H1 (cell line): ENCODE results near the gene GEMIN7. TPM values are rescaled to one million over a fixed set of nuclear protein-coding genes. Genes with fewer than 3 reads are reported as not detected.

Experiments used
- CTCF ChIA-PET: fragments of 300-600 bp; sonication (Branson Sonifier 250); formaldehyde crosslinking; loops from one replicate; lab custom pipeline; 2021; ENCODE audit not compliant: partially characterized antibody; lab: Charles Lee
- POLR2A ChIA-PET: fragments of 300-600 bp; sonication (Branson Sonifier 250); formaldehyde crosslinking; loops from one replicate; lab custom pipeline; 2021; ENCODE audit warnings: inconsistent platforms; ENCODE audit not compliant: partially characterized antibody; lab: Charles Lee
- DNase-seq, 2 experiments: peaks; one replicate each; pipeline versions ENCODE4 v3.0.0 to v3.0.0-alpha.2; 2010 to 2022; ENCODE audit warnings: low spot score in 2 of 2, low read depth in 1 of 2, mixed read lengths in 1 of 2
- FAIRE-seq: peaks from 2 replicates; lab custom pipeline; 2011; peaks lifted over from hg19 to GRCh38; lab: Jason Lieb, UNC
- H2AFZ ChIP-seq: 2 replicates; pipeline ENCODE4 v1.8.1; 2012; ENCODE audit warnings: low read length, inconsistent platforms
- H2AK5ac ChIP-seq: 2 replicates; pipeline ENCODE4 v1.6.1; 2013; ENCODE audit warnings: low read depth, low read length
- H2BK120ac ChIP-seq: replicated peaks from 2 replicates; pipeline ENCODE3; 2013; ENCODE audit warnings: low read depth, low read length, inconsistent platforms
- H2BK12ac ChIP-seq: 2 replicates; pipeline ENCODE4 v1.6.1; 2013; ENCODE audit warnings: low read depth, low read length
- H2BK15ac ChIP-seq: 2 replicates; pipeline ENCODE4 v1.6.1; 2013; ENCODE audit warnings: low read length
- H2BK20ac ChIP-seq: 2 replicates; pipeline ENCODE4 v1.6.1; 2013; ENCODE audit warnings: low read length
- H2BK5ac ChIP-seq: 2 replicates; pipeline ENCODE4 v1.6.1; 2013; ENCODE audit warnings: low read depth, low read length
- H3K14ac ChIP-seq: 2 replicates; pipeline ENCODE4 v1.6.1; 2013; ENCODE audit warnings: inconsistent platforms; ENCODE audit not compliant: insufficient read length
- H3K18ac ChIP-seq: 2 replicates; pipeline ENCODE4 v1.6.1; 2013; ENCODE audit warnings: low read length; ENCODE audit errors: extremely low read depth
- H3K23ac ChIP-seq: 2 replicates; pipeline ENCODE4 v1.6.1; 2013; ENCODE audit warnings: inconsistent platforms; ENCODE audit not compliant: insufficient read length
- H3K23me2 ChIP-seq: 2 replicates; pipeline ENCODE4 v1.6.1; 2013; ENCODE audit warnings: low read depth, low read length
- H3K27ac ChIP-seq: 2 replicates; pipeline ENCODE4 v1.6.1; 2011; ENCODE audit warnings: low read depth, low read length, inconsistent platforms
- H3K27me3 ChIP-seq, 4 experiments: replicated peaks in 1 of 4; 1 replicate in 1 of 4; 2 replicates in 3 of 4; pipeline versions ENCODE4 v1.6.1 to v1.8.1; 2011 to 2013; ENCODE audit warnings: low read length in 3 of 4, mild to moderate bottlenecking in 3 of 4, inconsistent platforms in 2 of 4, mixed read lengths in 2 of 4, moderate library complexity in 1 of 4; ENCODE audit not compliant: control insufficient read depth in 3 of 4, insufficient read depth in 3 of 4; ENCODE audit errors: extremely low read depth in 1 of 4
- H3K36me3 ChIP-seq, 4 experiments: 2 replicates each; pipeline versions ENCODE4 v1.6.1 to v1.8.1; 2011 to 2013; ENCODE audit warnings: mild to moderate bottlenecking in 4 of 4, low read length in 3 of 4, moderate library complexity in 2 of 4, control low read depth in 1 of 4, inconsistent platforms in 1 of 4; ENCODE audit not compliant: insufficient read depth in 4 of 4, control insufficient read depth in 2 of 4
- H3K4ac ChIP-seq: replicated peaks from 2 replicates; pipeline ENCODE3; 2013; ENCODE audit warnings: low read length, low read depth, mixed read lengths, inconsistent platforms; ENCODE audit not compliant: insufficient read length
- H3K4me1 ChIP-seq, 4 experiments: replicated peaks in 1 of 4; 1 replicate in 1 of 4; 2 replicates in 3 of 4; pipeline versions ENCODE4 v1.6.1 to v1.8.1; 2011 to 2013; ENCODE audit warnings: low read length in 3 of 4, inconsistent platforms in 2 of 4, mixed read lengths in 1 of 4; ENCODE audit not compliant: insufficient read depth in 4 of 4, control insufficient read depth in 3 of 4
- H3K4me2 ChIP-seq, 2 experiments: 2 replicates each; pipeline versions ENCODE4 v1.6.1 to v1.8.1; 2011 to 2013; ENCODE audit warnings: low read depth in 2 of 2, low read length in 2 of 2, control low read depth in 1 of 2, inconsistent platforms in 1 of 2, mild to moderate bottlenecking in 1 of 2; ENCODE audit not compliant: insufficient read depth in 1 of 2
- H3K4me3 ChIP-seq, 4 experiments: fragments of 200-600, 300-600 bp in 1 of 4; sonication (generic), shearing (Covaris generic), sonication (Bioruptor Twin) in 1 of 4; 2 replicates each; pipeline versions ENCODE4 v1.5.1 to v1.8.1; 2011 to 2016; ENCODE audit warnings: low read length in 4 of 4, low read depth in 3 of 4, control low read depth in 2 of 4, inconsistent platforms in 2 of 4, mild to moderate bottlenecking in 2 of 4, mixed read lengths in 1 of 4, moderate library complexity in 1 of 4; ENCODE audit not compliant: insufficient read depth in 2 of 4; ENCODE audit errors: extremely low read depth in 1 of 4
- H3K56ac ChIP-seq: replicated peaks from 2 replicates; pipeline ENCODE3; 2013; ENCODE audit warnings: low read depth, mild to moderate bottlenecking, mixed read lengths, low read length, inconsistent platforms; ENCODE audit not compliant: insufficient read length
- H3K79me1 ChIP-seq: 2 replicates; pipeline ENCODE4 v1.6.1; 2013; ENCODE audit warnings: low read depth, low read length, control low read depth
- H3K79me2 ChIP-seq, 2 experiments: 2 replicates each; pipeline versions ENCODE4 v1.6.1 to v1.8.1; 2012 to 2013; ENCODE audit warnings: low read length in 2 of 2, mild to moderate bottlenecking in 2 of 2, inconsistent platforms in 1 of 2; ENCODE audit not compliant: insufficient read depth in 2 of 2, control insufficient read depth in 1 of 2
- H3K9ac ChIP-seq, 4 experiments: replicated peaks in 1 of 4; 1 replicate in 1 of 4; 2 replicates in 3 of 4; pipeline versions ENCODE4 v1.6.1 to v1.8.1; 2011 to 2013; ENCODE audit warnings: low read depth in 3 of 4, low read length in 3 of 4, control low read depth in 2 of 4, mild to moderate bottlenecking in 2 of 4, moderate library complexity in 2 of 4, inconsistent platforms in 1 of 4; ENCODE audit errors: extremely low read depth in 1 of 4
- H3K9me3 ChIP-seq, 2 experiments: 2 replicates each; pipeline versions ENCODE4 v1.6.1 to v1.8.1; 2012 to 2013; ENCODE audit warnings: mild to moderate bottlenecking in 2 of 2, moderate library complexity in 2 of 2, control low read depth in 1 of 2, inconsistent platforms in 1 of 2, low read depth in 1 of 2, low read length in 1 of 2, mixed read lengths in 1 of 2; ENCODE audit not compliant: insufficient read depth in 2 of 2
- H4K20me1 ChIP-seq, 2 experiments: replicated peaks in 1 of 2; 2 replicates each; pipeline versions ENCODE3 to v1.8.1; 2011 to 2013; ENCODE audit warnings: inconsistent platforms in 2 of 2, low read length in 2 of 2, mild to moderate bottlenecking in 1 of 2; ENCODE audit not compliant: insufficient read depth in 2 of 2, control insufficient read depth in 1 of 2
- H4K5ac ChIP-seq: 2 replicates; pipeline ENCODE4 v1.6.1; 2013; ENCODE audit warnings: low read length, low read depth, mixed read lengths, inconsistent platforms; ENCODE audit not compliant: insufficient read length
- H4K8ac ChIP-seq: 2 replicates; pipeline ENCODE4 v1.8.0; 2013; ENCODE audit warnings: mild to moderate bottlenecking, moderate library complexity, low read length, inconsistent platforms; ENCODE audit not compliant: insufficient read depth; ENCODE audit errors: extremely low read depth
- H4K91ac ChIP-seq: replicated peaks from 2 replicates; pipeline ENCODE3; 2013; ENCODE audit warnings: low read length, mixed read lengths, inconsistent platforms; ENCODE audit not compliant: insufficient read length
- BRCA1 ChIP-seq: IDR thresholded peaks from 2 replicates; pipeline ENCODE4 v1.6.1; 2012; ENCODE audit warnings: low read depth, low read length, improper control_type of control experiment
- CHD1 ChIP-seq: IDR thresholded peaks from 2 replicates; pipeline ENCODE4 v1.6.1; 2012; ENCODE audit warnings: low read depth, low read length, improper control_type of control experiment
- FOSL1 ChIP-seq: IDR thresholded peaks from 2 replicates; pipeline ENCODE4 v1.6.1; 2011; ENCODE audit warnings: mild to moderate bottlenecking, low read depth, low read length, moderate library complexity; ENCODE audit not compliant: insufficient read depth
- GTF2F1 ChIP-seq: IDR thresholded peaks from 2 replicates; pipeline ENCODE4 v1.6.1; 2012; ENCODE audit warnings: low read depth, low read length, improper control_type of control experiment, borderline replicate concordance
- HDAC6 ChIP-seq: IDR thresholded peaks from one replicate; pipeline ENCODE4 v1.7.1; 2012; ENCODE audit warnings: low read depth, mild to moderate bottlenecking, inconsistent platforms, low read length, moderate library complexity
- KDM4A ChIP-seq: IDR thresholded peaks from one replicate; pipeline ENCODE4 v1.7.1; 2012; ENCODE audit warnings: low read depth, mild to moderate bottlenecking, moderate library complexity, low read length, inconsistent platforms; ENCODE audit not compliant: severe bottlenecking
- NANOG ChIP-seq: IDR thresholded peaks from 2 replicates; pipeline ENCODE4 v1.6.1; 2011; ENCODE audit warnings: low read length, low read depth, mild to moderate bottlenecking, inconsistent platforms; ENCODE audit not compliant: insufficient read depth, poor library complexity, severe bottlenecking
- POLR2A ChIP-seq, 2 experiments: IDR thresholded peaks; 1 replicate in 1 of 2; 2 replicates in 1 of 2; pipeline ENCODE4 v1.6.1; 2011; ENCODE audit warnings: low read depth in 2 of 2, low read length in 2 of 2, mild to moderate bottlenecking in 2 of 2; ENCODE audit errors: control extremely low read depth in 1 of 2
- RAD21 ChIP-seq, 2 experiments: IDR thresholded peaks in 1 of 2; conservative IDR thresholded peaks in 1 of 2; 2 replicates each; pipeline ENCODE4 v1.6.1; 2011; ENCODE audit warnings: low read depth in 2 of 2, low read length in 2 of 2, improper control_type of control experiment in 1 of 2, inconsistent platforms in 1 of 2, mild to moderate bottlenecking in 1 of 2, moderate library complexity in 1 of 2
- RBBP5 ChIP-seq: IDR thresholded peaks from 2 replicates; pipeline ENCODE4 v1.7.1; 2012; ENCODE audit warnings: low read depth, mild to moderate bottlenecking, inconsistent platforms, low read length, moderate library complexity, borderline replicate concordance
- SIRT6 ChIP-seq: IDR thresholded peaks from one replicate; pipeline ENCODE4 v1.7.1; 2012; ENCODE audit warnings: low read length, inconsistent platforms
- SP2 ChIP-seq: IDR thresholded peaks from 2 replicates; pipeline ENCODE4 v1.6.1; 2012; ENCODE audit warnings: mild to moderate bottlenecking, low read length, inconsistent platforms
- SP4 ChIP-seq: IDR thresholded peaks from 2 replicates; pipeline ENCODE4 v1.6.1; 2012; ENCODE audit warnings: low read length, inconsistent platforms
- TAF1 ChIP-seq: IDR thresholded peaks from 2 replicates; pipeline ENCODE4 v1.6.1; 2011; ENCODE audit warnings: mild to moderate bottlenecking, low read depth, low read length
- TBP ChIP-seq: IDR thresholded peaks from 2 replicates; pipeline ENCODE4 v1.6.1; 2011; ENCODE audit warnings: low read depth, low read length, improper control_type of control experiment
- WGBS, 2 experiments: shearing (Covaris generic) in 1 of 2; methylation state at CpG; one replicate each; pipeline versions ENCODE4 v1.1.6 to v1.1.7; 2013 to 2015; ENCODE audit warnings: low lambda C conversion rate in 2 of 2, mixed read lengths in 2 of 2, inconsistent platforms in 1 of 2, low coverage in 1 of 2, missing lambda C conversion rate in 1 of 2; ENCODE audit not compliant: insufficient replicate concordance in 2 of 2, insufficient coverage in 1 of 2, insufficient read length in 1 of 2; ENCODE audit errors: extremely low coverage in 1 of 2, missing lambda C conversion rate in 1 of 2; 5-methylcytosine and 5-hydroxymethylcytosine counted together
- polyA plus RNA-seq, 7 experiments: library from polyadenylated mRNA; depleted of rRNA in 3 of 7; stranded (reverse) in 5 of 7; unstranded in 2 of 7; fragments of >200 nt in 5 of 7; fragments of 200-250 nt in 2 of 7; gene quantifications; 1 replicate in 5 of 7; 2 replicates in 1 of 7; 4 replicates in 1 of 7; pipeline versions ENCODE4 v1.2.1 to v1.2.3, GENCODE V29; 2011 to 2013; ENCODE audit warnings: missing spikeins in 2 of 7, mixed read lengths in 2 of 7
- total RNA-seq: library from RNA; stranded (reverse); fragmentation: NEBNext Ultra II Directional; extraction: Animal tissue kit (Norgen Biotek cat#: 25700); gene quantifications from 2 replicates; pipeline ENCODE4 v1.2.1, GENCODE V29; 2021

GEMIN7 gene
- total and polyA plus RNA-seq, 2 of the 8 experiments (the other 6 are each of a cell fraction or from before 2014, with no cell fraction given) = 48.0 to 91.6 TPM

DNA sequence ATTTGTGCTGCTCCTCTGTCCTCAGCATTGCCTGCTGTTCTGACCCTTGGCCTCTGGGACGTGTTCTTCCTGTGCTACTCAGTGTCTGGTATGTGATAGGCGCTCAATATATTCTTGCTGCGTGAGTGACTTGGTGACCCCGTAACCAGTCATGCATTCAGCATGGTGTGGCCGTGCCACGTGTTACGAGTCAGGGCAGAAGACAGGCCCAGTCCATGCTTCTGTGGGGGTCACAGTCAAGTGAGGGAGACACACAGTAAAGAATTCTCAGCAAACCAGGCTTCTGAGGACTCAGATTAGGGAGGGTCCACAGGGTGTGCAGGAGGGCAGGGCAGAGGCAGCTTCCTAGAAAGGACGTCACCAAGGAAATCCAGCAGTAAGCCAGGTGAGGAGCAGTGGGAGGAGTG is 21.8 kb downstream of the GEMIN7 start:
- Histone ChIP-seq H3K4ac (no peak overlapping the region), H3K4me1 (peaks cover 0 to 36% (median 18%) of the 10 kb centered on the region in 4 experiments; a peak in 6 of 7 replicates), H4K5ac (no peak overlapping the region), H2BK20ac (no peak overlapping the region), H3K56ac (no peak overlapping the region), H3K18ac (no peak overlapping the region), H3K23ac (no peak overlapping the region), H3K27me3 (no peaks in the 10 kb centered on the region), H4K91ac (no peak overlapping the region), H2AFZ (no peak overlapping the region), H2AK5ac (no peak overlapping the region), H3K79me2 (peaks cover 18 to 99% of the 10 kb centered on the region in 2 experiments; a peak in 3 of 4 replicates), H4K20me1 (peaks cover 77 to 82% of the 10 kb centered on the region in 2 experiments), H3K79me1 (peaks cover 76% of the 10 kb centered on the region), H2BK120ac (no peak overlapping the region), H2BK15ac (no peak overlapping the region), H3K27ac (no peak overlapping the region), H2BK12ac (0 out of 2 replicates have a peak overlapping the region, but pooled peaks have one; percentile 4), H4K8ac (no peak overlapping the region), H3K4me2 (no peak overlapping the region), H3K9ac (no peak overlapping the region), H3K9me3 (no peaks in the 10 kb centered on the region), H3K14ac (no peak overlapping the region), H2BK5ac (no peak overlapping the region), H3K36me3 (no peaks in the 10 kb centered on the region; a peak in 2 of 8 replicates), H3K4me3 (no peak overlapping the region), H3K23me2 (no peaks in the 10 kb centered on the region)
- DNase-seq (no peak), FAIRE-seq (no peak)
- CTCF ChIA-PET = interaction anchor here (0.8 to 8.3 kb wide), 3 partner anchors 13 to 37 kb away, joined by 4 to 57 read pairs (median 19); no protein-coding TSS in a partner anchor
- POLR2A ChIA-PET = interaction anchor here (1.3 to 8.4 kb wide), 5 partner anchors 10 to 48 kb away, joined by 3 to 70 read pairs (median 5); partner anchors contain the start of gene PPP1R37
- 93% methylated on average over 8 of the region's 8 CpGs; no CpG with 5 or more reads in 1 of the 2 experiments for WGBS, 2 experiments
- TF ChIP-seq SP2 = no peak
- TF ChIP-seq KDM4A = no peak
- no peak for TF ChIP-seq POLR2A (IDR thresholded peaks at IDR 0.05; ENCODE audit: control extremely low read depth in 1 of 2, low read depth in 2 of 2, low read length in 2 of 2)
- no peak for TF ChIP-seq HDAC6
- no peak for TF ChIP-seq RBBP5
- no peak for TF ChIP-seq TAF1
- no peak for TF ChIP-seq GTF2F1
- no peak for TF ChIP-seq RAD21 (IDR thresholded peaks at IDR 0.05 in 1 of 2, conservative IDR thresholded peaks at IDR 0.05 in 1 of 2; ENCODE audit: low read depth in 2 of 2, low read length in 2 of 2)
- no peak for TF ChIP-seq NANOG
- TF ChIP-seq BRCA1 = no peak
- TF ChIP-seq FOSL1 = no peak
- TF ChIP-seq SP4 = no peak
- TF ChIP-seq TBP = no peak
- no peak for TF ChIP-seq CHD1
- TF ChIP-seq SIRT6 = no peak
